Neural cell (in vitro differentiated cells): ENCODE data around the gene CYB561.

Experiments used
- CTCF ChIP-seq: fragments of 450-650 bp; IDR thresholded peaks from 2 replicates; pipeline ENCODE4 v1.5.1; 2014; ENCODE audit warnings: antibody characterized with exemption, mild to moderate bottlenecking, moderate library complexity; ENCODE audit not compliant: poor library complexity, severe bottlenecking
- EP300 ChIP-seq: fragments of 450-650 bp; conservative IDR thresholded peaks from 2 replicates; pipeline ENCODE4 v1.6.1; 2014; ENCODE audit warnings: antibody characterized with exemption, mild to moderate bottlenecking, moderate library complexity; ENCODE audit not compliant: poor library complexity, severe bottlenecking
- EZH2 ChIP-seq: fragments of 200-600, 300-800 bp; shearing (Covaris generic), sonication (generic); IDR thresholded peaks from 2 replicates; pipeline ENCODE4 v1.6.1; 2014; ENCODE audit warnings: antibody characterized with exemption, low read length, borderline replicate concordance, mild to moderate bottlenecking; ENCODE audit not compliant: insufficient read depth, poor library complexity, severe bottlenecking
- MXI1 ChIP-seq: fragments of 450-650 bp; conservative IDR thresholded peaks from 2 replicates; pipeline ENCODE4 v1.6.1; 2014; ENCODE audit warnings: antibody characterized with exemption, mild to moderate bottlenecking; ENCODE audit not compliant: poor library complexity, severe bottlenecking
- POLR2AphosphoS5 ChIP-seq: IDR thresholded peaks from 2 replicates; pipeline ENCODE4 v1.6.1; 2012
- RAD21 ChIP-seq: fragments of 450-650 bp; conservative IDR thresholded peaks from 2 replicates; pipeline ENCODE4 v1.6.1; 2014; ENCODE audit warnings: antibody characterized with exemption, mild to moderate bottlenecking, moderate library complexity
- REST ChIP-seq: IDR thresholded peaks from 2 replicates; pipeline ENCODE4 v1.6.1; 2012; ENCODE audit warnings: borderline replicate concordance
- TAF1 ChIP-seq: IDR thresholded peaks from 2 replicates; pipeline ENCODE4 v1.6.1; 2012; ENCODE audit warnings: low read depth

- TF ChIP-seq CTCF (peak; percentile 90), POLR2AphosphoS5 (no peak), EZH2 (no peak), REST (no peak), MXI1 (no peak), RAD21 (peak; percentile 88), EP300 (no peak), TAF1 (no peak)
Observed at GRCh38 chr17:63406689-63407330, 39.3 kb downstream of the CYB561 start.
